C4-2B (cell line): ENCODE measurements around the gene OLFML3.

Experiments used
- CTCF ChIP-seq: fragments of 450-650 bp; conservative IDR thresholded peaks from 2 replicates; pipeline ENCODE4 v1.5.1; 2017; ENCODE audit warnings: mild to moderate bottlenecking
- ZFX ChIP-seq: fragments of 450-650 bp; IDR thresholded peaks from 2 replicates; pipeline ENCODE4 v1.6.1; 2017

- TF ChIP-seq CTCF: no peak
- TF ChIP-seq ZFX: no peak
These were observed 3.0 kb downstream of the OLFML3 start for GRCh38 chr1:113981962-113982931.
